Aorta (tissue), 5 donors: Measurements from ENCODE around the gene SAG. TPM values are rescaled to one million over a fixed set of nuclear protein-coding genes. Genes with fewer than 3 reads are reported as not detected.

Experiments
- ATAC-seq: fragments of 200-7000 bp; cut with Tn5 transposase; one replicate; pipeline ENCODE4 v1.9.1; 2022; ENCODE audit warnings: moderate library complexity; ENCODE audit not compliant: low FRiP score
- DNase-seq, 2 donors: peaks; one replicate each; pipeline ENCODE4 v3.0.0-alpha.2; 2020
- H3K27ac ChIP-seq, 2 donors: one replicate each; pipeline ENCODE4 v1.5.1; 2013; ENCODE audit warnings: low read length in 2 of 2, mild to moderate bottlenecking in 2 of 2, moderate library complexity in 2 of 2, control low read depth in 1 of 2, inconsistent platforms in 1 of 2, low read depth in 1 of 2
- H3K27me3 ChIP-seq, 2 donors: one replicate each; pipeline ENCODE4 v1.6.1; 2013; ENCODE audit warnings: control low read depth in 1 of 2, low read length in 1 of 2, mild to moderate bottlenecking in 1 of 2, moderate library complexity in 1 of 2; ENCODE audit not compliant: insufficient read depth in 2 of 2, control insufficient read depth in 1 of 2
- H3K36me3 ChIP-seq, 2 donors: one replicate each; pipeline ENCODE4 v1.6.1; 2013; ENCODE audit warnings: control low read depth in 1 of 2, low read length in 1 of 2, mild to moderate bottlenecking in 1 of 2; ENCODE audit not compliant: insufficient read depth in 2 of 2, control insufficient read depth in 1 of 2
- H3K4me1 ChIP-seq, 2 donors: one replicate each; pipeline ENCODE4 v1.6.1; 2013; ENCODE audit warnings: low read length in 2 of 2, control low read depth in 1 of 2, mild to moderate bottlenecking in 1 of 2, moderate library complexity in 1 of 2; ENCODE audit not compliant: insufficient read depth in 2 of 2, control insufficient read depth in 1 of 2
- H3K4me3 ChIP-seq, 2 donors: one replicate each; pipeline ENCODE4 v1.5.1; 2013; ENCODE audit warnings: low read length in 2 of 2, control low read depth in 1 of 2, mild to moderate bottlenecking in 1 of 2
- H3K9me3 ChIP-seq: one replicate; pipeline ENCODE4 v1.6.1; 2013; ENCODE audit warnings: mild to moderate bottlenecking, low read length; ENCODE audit not compliant: control insufficient read depth
- WGBS, 2 donors: extraction: QIAGEN DNeasy Blood & Tissue Kit; methylation state at CpG; one replicate each; pipeline ENCODE4 v1.1.7; 2013; 5-methylcytosine and 5-hydroxymethylcytosine counted together
- intact Hi-C, 2 donors: fragments of 100-400 bp; cut with DNase I; formaldehyde crosslinking; loops; one replicate each; pipeline versions ENCODE4 v1.14.2 to v1.15.0; 2022
- polyA plus RNA-seq, 2 donors: library from polyadenylated mRNA; stranded (reverse); fragments of 200-250 nt; gene quantifications; one replicate each; pipeline ENCODE4 v1.2.3, GENCODE V29; 2013
- total RNA-seq, 2 donors: library from RNA; stranded (reverse); fragmentation: NEBNext Ultra II Directional; extraction: Animal tissue kit (Norgen Biotek cat#: 25700); gene quantifications; one replicate each; pipeline ENCODE4 v1.2.1, GENCODE V29; 2021
- donor health status: healthy with polysubstance abuse.
- donor health status: Bipolar disorder and iron deficiency.
- donor health status: DM: no; HTN: no; CAD: no.
- donor health status: DM: no; HTN: no; CAD: no.
- donor health status: DM: yes; HTN: yes; CAD: no.

The SAG gene
- total and polyA plus RNA-seq, 4 donors: not detected

DNA sequence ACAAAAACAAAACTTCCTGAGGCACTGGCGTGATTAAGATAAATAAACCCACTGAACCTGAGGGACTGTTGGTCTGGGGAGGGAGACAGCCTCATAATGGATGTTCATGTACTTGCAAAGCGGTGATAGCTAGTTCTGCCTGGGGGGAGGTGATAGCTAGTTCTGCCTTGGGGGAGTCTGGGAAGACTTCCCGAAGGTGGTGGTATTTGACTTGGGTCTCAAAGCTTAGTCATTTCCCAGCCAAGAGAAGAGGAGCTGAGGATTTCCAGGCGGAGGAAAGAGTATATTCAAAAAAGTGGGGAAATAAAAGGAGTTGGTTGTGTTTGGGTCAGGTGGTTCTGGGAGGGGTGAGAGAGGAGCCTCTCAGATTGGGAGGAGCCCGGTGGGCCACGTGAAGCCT lies 71.4 kb downstream of the SAG start:
- DNase-seq (no peak), ATAC-seq (no peak)
- no peak overlapping the region for H3K27ac ChIP-seq
- H3K4me3 ChIP-seq: no peak overlapping the region
- 83% methylated on average over 6 of the region's 6 CpGs for WGBS, 2 donors
- H3K27me3 ChIP-seq: no peaks in the 10 kb centered on the region
- no peaks in the 10 kb centered on the region for H3K4me1 ChIP-seq
- H3K36me3 ChIP-seq: no peaks in the 10 kb centered on the region
- no peaks in the 10 kb centered on the region for H3K9me3 ChIP-seq
- intact Hi-C loops: no loop called here

- no peaks in the 10 kb centered on the region for H3K27me3 ChIP-seq
- intact Hi-C loops: no loop called here
- no peak overlapping the region for H3K27ac ChIP-seq
- WGBS, 2 donors: 56 to 61% methylated on average over 1 of the region's 1 CpG
- no peak overlapping the region for H3K4me3 ChIP-seq
- no peaks in the 10 kb centered on the region for H3K9me3 ChIP-seq
- no peak for DNase-seq
- H3K36me3 ChIP-seq: no peaks in the 10 kb centered on the region
- H3K4me1 ChIP-seq: no peaks in the 10 kb centered on the region
- ATAC-seq: no peak
These were observed 71.8 kb downstream of the SAG start for GRCh38 chr2:233379441-233379840.

- ATAC-seq: no peak
- intact Hi-C loops: no loop called here
- no peaks in the 10 kb centered on the region for H3K4me1 ChIP-seq
- H3K4me3 ChIP-seq: no peak overlapping the region
- H3K27ac ChIP-seq: no peak overlapping the region
- no peak for DNase-seq
- no peaks in the 10 kb centered on the region for H3K9me3 ChIP-seq
- no peaks in the 10 kb centered on the region for H3K36me3 ChIP-seq
- 77 to 86% methylated on average over 13 of the region's 13 CpGs for WGBS, 2 donors
- H3K27me3 ChIP-seq: no peaks in the 10 kb centered on the region
These were observed 72.7 kb downstream of the SAG start for GRCh38 chr2:233380132-233380895.

GRCh38 chr2:233380995-233381637 lies 73.5 kb downstream of the SAG start:
- no peaks in the 10 kb centered on the region for H3K27me3 ChIP-seq
- no peaks in the 10 kb centered on the region for H3K36me3 ChIP-seq
- no peak for ATAC-seq
- H3K27ac ChIP-seq: no peak overlapping the region
- no peak overlapping the region for H3K4me3 ChIP-seq
- no peaks in the 10 kb centered on the region for H3K4me1 ChIP-seq
- 89 to 90% methylated on average over 11 of the region's 11 CpGs for whole genome bisulfite sequencing, 2 donors
- no peaks in the 10 kb centered on the region for H3K9me3 ChIP-seq
- DNase-seq: no peak
- intact Hi-C loops: no loop called here

DNA sequence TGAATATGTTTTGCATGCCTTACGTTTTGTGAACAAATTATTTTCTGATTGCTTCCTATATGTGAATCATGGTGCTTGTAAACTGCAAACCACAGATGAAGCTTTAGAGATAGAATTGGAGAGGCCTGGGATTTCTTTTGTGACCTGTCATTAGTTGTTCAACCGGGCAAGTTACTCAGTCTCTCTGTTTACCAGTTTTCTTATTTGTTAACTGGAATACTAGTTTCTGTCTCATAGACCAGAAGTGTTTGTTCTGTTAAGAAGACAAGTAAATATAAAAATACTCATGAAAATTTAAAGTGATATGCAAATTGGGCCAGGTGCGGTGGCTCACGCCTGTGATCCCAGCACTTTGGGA lies 74.0 kb downstream of the SAG start:
- H3K27me3 ChIP-seq: no peaks in the 10 kb centered on the region
- H3K27ac ChIP-seq: no peak overlapping the region
- H3K9me3 ChIP-seq: no peaks in the 10 kb centered on the region
- no peaks in the 10 kb centered on the region for H3K4me1 ChIP-seq
- no peak for DNase-seq
- no peak overlapping the region for H3K4me3 ChIP-seq
- intact Hi-C loops: no loop called here
- no peak for ATAC-seq
- no peaks in the 10 kb centered on the region for H3K36me3 ChIP-seq
- whole genome bisulfite sequencing, 2 donors: 95 to 96% methylated on average over 4 of the region's 4 CpGs

- ATAC-seq: no peak
- no peaks in the 10 kb centered on the region for H3K9me3 ChIP-seq
- no peaks in the 10 kb centered on the region for H3K4me1 ChIP-seq
- DNase-seq: no peak
- H3K27ac ChIP-seq: no peak overlapping the region
- intact Hi-C loops: no loop called here
- no peaks in the 10 kb centered on the region for H3K27me3 ChIP-seq
- H3K36me3 ChIP-seq: no peaks in the 10 kb centered on the region
- WGBS, 2 donors: 89 to 92% methylated on average over 10 of the region's 10 CpGs
- H3K4me3 ChIP-seq: no peak overlapping the region
These were observed 76.4 kb downstream of the SAG start for GRCh38 chr2:233384015-233384414.

DNA sequence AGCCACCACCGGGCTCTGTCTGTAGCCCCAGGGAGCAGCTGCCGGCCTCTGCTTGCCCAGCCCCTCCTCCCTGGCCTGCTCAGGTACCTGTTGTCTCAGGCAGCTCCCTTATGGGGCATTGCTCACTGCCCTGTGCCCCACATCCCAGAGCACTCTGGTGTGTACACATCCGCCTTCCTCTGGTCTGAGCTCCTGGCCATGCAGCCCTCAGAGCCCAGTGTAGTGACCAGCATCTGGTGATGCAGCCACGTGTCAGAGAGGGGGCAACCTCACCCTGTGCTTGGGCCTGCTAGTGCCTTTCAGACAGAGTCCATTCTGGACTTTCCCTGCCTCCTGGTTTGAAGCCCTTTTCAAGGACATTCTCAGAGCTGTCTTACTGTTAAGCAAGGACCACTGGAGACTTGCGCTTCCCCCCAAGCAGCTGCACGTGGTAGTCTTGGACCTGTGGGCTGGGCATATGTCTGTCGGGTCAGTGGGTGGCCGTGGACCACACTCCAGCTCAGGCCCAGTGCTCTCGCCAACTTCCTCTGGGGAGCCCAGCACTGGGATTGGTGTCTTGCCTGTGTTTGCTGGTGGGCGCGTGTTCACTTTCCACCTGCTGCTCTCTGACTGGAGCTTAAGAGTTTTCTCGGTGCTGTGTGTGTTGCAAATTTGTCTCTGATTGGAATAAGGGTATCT lies 77.3 kb downstream of the SAG start:
- intact Hi-C loops: loop anchor here in 1 of 2 donors (5.0 kb wide), 1 partner anchor 33 kb away; the partner anchor contains the start of gene DGKD
- H3K9me3 ChIP-seq: no peaks in the 10 kb centered on the region
- H3K27ac ChIP-seq: no peak overlapping the region
- no peaks in the 10 kb centered on the region for H3K36me3 ChIP-seq
- H3K4me1 ChIP-seq: no peaks in the 10 kb centered on the region
- no peak overlapping the region for H3K4me3 ChIP-seq
- no peak for ATAC-seq
- H3K27me3 ChIP-seq: no peaks in the 10 kb centered on the region
- no peak for DNase-seq
- 66 to 76% methylated on average over 12 of the region's 12 CpGs for WGBS, 2 donors

GRCh38 chr2:233385489-233386044 lies 78.0 kb downstream of the SAG start:
- no peaks in the 10 kb centered on the region for H3K36me3 ChIP-seq
- no peak overlapping the region for H3K4me3 ChIP-seq
- WGBS, 2 donors: 62 to 76% methylated on average over 14 of the region's 14 CpGs
- H3K4me1 ChIP-seq: no peaks in the 10 kb centered on the region
- no peaks in the 10 kb centered on the region for H3K9me3 ChIP-seq
- no peak for ATAC-seq
- intact Hi-C loops: loop anchor here in 1 of 2 donors (5.0 kb wide), 1 partner anchor 33 kb away; the partner anchor contains the start of gene DGKD
- H3K27ac ChIP-seq: no peak overlapping the region
- DNase-seq: no peak
- H3K27me3 ChIP-seq: no peaks in the 10 kb centered on the region
